DND-41 (cell line): ENCODE data around the gene PGBD2.

Source experiments
- CTCF ChIP-seq: IDR thresholded peaks from 2 replicates; pipeline ENCODE4 v1.5.1; 2012; ENCODE audit warnings: borderline replicate concordance, low read length, moderate library complexity, mild to moderate bottlenecking; ENCODE audit not compliant: poor library complexity, severe bottlenecking; ENCODE audit errors: extremely low read depth
- EZH2 ChIP-seq: IDR thresholded peaks from 3 replicates; pipeline ENCODE4 v1.6.1; 2012; ENCODE audit warnings: borderline replicate concordance, low read depth, mild to moderate bottlenecking, moderate library complexity, low read length, inconsistent platforms; ENCODE audit not compliant: severe bottlenecking

GRCh38 chr1:248918131-248918530 is 12.1 kb downstream of the PGBD2 start:
- TF ChIP-seq CTCF: no peak
- TF ChIP-seq EZH2: no peak
